ENCODE data around the gene EXOSC9.

- no peak for TF ChIP-seq CTCF (IDR thresholded peaks at IDR 0.05; ENCODE audit: control extremely low read depth in 1 of 3, insufficient read depth in 1 of 3, low read depth in 1 of 3, low read length in 3 of 3)
- TF ChIP-seq POLR2AphosphoS5 (IDR thresholded peaks at IDR 0.05; ENCODE audit: low read depth, low read length), result no peak
- no peak for TF ChIP-seq ATF2 (IDR thresholded peaks at IDR 0.05; ENCODE audit: low read length)
- no peak for TF ChIP-seq CHD7 (IDR thresholded peaks at IDR 0.05; ENCODE audit: insufficient replicate concordance, low read length)
- no peak for TF ChIP-seq EP300 (IDR thresholded peaks at IDR 0.05; ENCODE audit: borderline replicate concordance in 1 of 2, low read depth in 2 of 2, low read length in 2 of 2)
- TF ChIP-seq EZH2 (IDR thresholded peaks at IDR 0.05; ENCODE audit: low read depth, low read length, severe bottlenecking), result no peak
- TF ChIP-seq CEBPB (IDR thresholded peaks at IDR 0.05; ENCODE audit: low read depth, low read length), result no peak
- TF ChIP-seq SP4 (IDR thresholded peaks at IDR 0.05; ENCODE audit: low read length), result no peak
- no peak for TF ChIP-seq SAP30 (IDR thresholded peaks at IDR 0.05; ENCODE audit: insufficient read depth, insufficient replicate concordance, low read length)
These were observed 62.7 kb downstream of the EXOSC9 start for GRCh38 chr4:121863799-121864198.

All from H1 (cell line).